Neutrophil (primary cell): ENCODE measurements around the gene WFDC1.

Source experiments
- H3K27ac ChIP-seq: fragments of 200-600 bp; sonication (generic); 2 replicates; pipeline ENCODE4 v1.5.1; 2016; ENCODE audit warnings: mild to moderate bottlenecking, moderate library complexity
- H3K27me3 ChIP-seq: fragments of 200-600 bp; sonication (generic); 2 replicates; pipeline ENCODE4 v1.6.0; 2016; ENCODE audit warnings: mild to moderate bottlenecking
- H3K36me3 ChIP-seq: fragments of 200-600 bp; sonication (generic); 2 replicates; pipeline ENCODE4 v1.5.1; 2017
- H3K4me1 ChIP-seq, 2 experiments: fragments of 200-600 bp in 1 of 2; sonication (generic) in 1 of 2; 1 replicate in 1 of 2; 2 replicates in 1 of 2; pipeline versions ENCODE4 v1.5.1 to v1.6.1; 2013 to 2016; ENCODE audit warnings: low read depth in 1 of 2, low read length in 1 of 2, mild to moderate bottlenecking in 1 of 2, moderate library complexity in 1 of 2; ENCODE audit not compliant: control insufficient read depth in 1 of 2, insufficient read depth in 1 of 2
- H3K4me3 ChIP-seq, 2 experiments: fragments of 200-600 bp in 1 of 2; sonication (generic) in 1 of 2; 1 replicate in 1 of 2; 2 replicates in 1 of 2; pipeline ENCODE4 v1.5.1; 2013 to 2016; ENCODE audit warnings: low read depth in 1 of 2, low read length in 1 of 2, mild to moderate bottlenecking in 1 of 2, moderate library complexity in 1 of 2
- H3K9me3 ChIP-seq: fragments of 200-600 bp; sonication (generic); 2 replicates; pipeline ENCODE4 v1.5.1; 2016
- CTCF ChIP-seq: fragments of 200-600 bp; sonication (generic); IDR thresholded peaks from 2 replicates; pipeline ENCODE4 v1.5.1; 2016; ENCODE audit warnings: antibody characterized with exemption

The WFDC1 gene

GRCh38 chr16:84283314-84284153 is 11.1 kb upstream of the WFDC1 start:
- H3K36me3 ChIP-seq = no peaks in the 10 kb centered on the region
- no peak overlapping the region for H3K4me3 ChIP-seq
- TF ChIP-seq CTCF = no peak
- H3K9me3 ChIP-seq = no peaks in the 10 kb centered on the region
- H3K27me3 ChIP-seq = no peaks in the 10 kb centered on the region
- no peak overlapping the region for H3K27ac ChIP-seq
- H3K4me1 ChIP-seq = peaks cover 0 to 2% of the 10 kb centered on the region in 2 experiments

- TF ChIP-seq CTCF = no peak
- Histone ChIP-seq H3K27ac (no peak overlapping the region), H3K4me3 (no peak overlapping the region), H3K4me1 (peaks cover 0 to 2% of the 10 kb centered on the region in 2 experiments), H3K9me3 (no peaks in the 10 kb centered on the region), H3K36me3 (no peaks in the 10 kb centered on the region), H3K27me3 (no peaks in the 10 kb centered on the region)
These were observed 10.4 kb upstream of the WFDC1 start for GRCh38 chr16:84284154-84284722.

GRCh38 chr16:84286578-84287240 is 8.0 kb upstream of the WFDC1 start:
- H3K36me3 ChIP-seq = no peaks in the 10 kb centered on the region
- H3K27me3 ChIP-seq = no peaks in the 10 kb centered on the region
- peaks cover under 1 to 2% of the 10 kb centered on the region in 2 experiments for H3K4me1 ChIP-seq
- TF ChIP-seq CTCF = no peak
- H3K9me3 ChIP-seq = no peaks in the 10 kb centered on the region
- no peak overlapping the region for H3K4me3 ChIP-seq
- H3K27ac ChIP-seq = no peak overlapping the region

GRCh38 chr16:84288902-84289301 is 5.8 kb upstream of the WFDC1 start:
- peaks cover 20 to 24% of the 10 kb centered on the region in 2 experiments for H3K4me1 ChIP-seq
- H3K4me3 ChIP-seq = no peak overlapping the region
- no peak for TF ChIP-seq CTCF
- no peaks in the 10 kb centered on the region for H3K36me3 ChIP-seq
- no peaks in the 10 kb centered on the region for H3K9me3 ChIP-seq
- no peaks in the 10 kb centered on the region for H3K27me3 ChIP-seq
- H3K27ac ChIP-seq = no peak overlapping the region

GRCh38 chr16:84291226-84291625 is 3.5 kb upstream of the WFDC1 start:
- H3K27me3 ChIP-seq = no peaks in the 10 kb centered on the region
- no peaks in the 10 kb centered on the region for H3K9me3 ChIP-seq
- H3K4me1 ChIP-seq = peaks cover 43 to 45% of the 10 kb centered on the region in 2 experiments
- H3K27ac ChIP-seq = no peak overlapping the region
- no peak overlapping the region for H3K4me3 ChIP-seq
- TF ChIP-seq CTCF = no peak
- no peaks in the 10 kb centered on the region for H3K36me3 ChIP-seq
